GM21529 (cell line): ENCODE results near the gene S100A10.

Source experiments
- ATAC-seq: cut with Tn5 transposase; IDR thresholded peaks from one replicate; pipeline ENCODE4 v1.9.1; 2021; ENCODE audit not compliant: unreplicated experiment

Gene S100A10, protein sequence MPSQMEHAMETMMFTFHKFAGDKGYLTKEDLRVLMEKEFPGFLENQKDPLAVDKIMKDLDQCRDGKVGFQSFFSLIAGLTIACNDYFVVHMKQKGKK

DNA sequence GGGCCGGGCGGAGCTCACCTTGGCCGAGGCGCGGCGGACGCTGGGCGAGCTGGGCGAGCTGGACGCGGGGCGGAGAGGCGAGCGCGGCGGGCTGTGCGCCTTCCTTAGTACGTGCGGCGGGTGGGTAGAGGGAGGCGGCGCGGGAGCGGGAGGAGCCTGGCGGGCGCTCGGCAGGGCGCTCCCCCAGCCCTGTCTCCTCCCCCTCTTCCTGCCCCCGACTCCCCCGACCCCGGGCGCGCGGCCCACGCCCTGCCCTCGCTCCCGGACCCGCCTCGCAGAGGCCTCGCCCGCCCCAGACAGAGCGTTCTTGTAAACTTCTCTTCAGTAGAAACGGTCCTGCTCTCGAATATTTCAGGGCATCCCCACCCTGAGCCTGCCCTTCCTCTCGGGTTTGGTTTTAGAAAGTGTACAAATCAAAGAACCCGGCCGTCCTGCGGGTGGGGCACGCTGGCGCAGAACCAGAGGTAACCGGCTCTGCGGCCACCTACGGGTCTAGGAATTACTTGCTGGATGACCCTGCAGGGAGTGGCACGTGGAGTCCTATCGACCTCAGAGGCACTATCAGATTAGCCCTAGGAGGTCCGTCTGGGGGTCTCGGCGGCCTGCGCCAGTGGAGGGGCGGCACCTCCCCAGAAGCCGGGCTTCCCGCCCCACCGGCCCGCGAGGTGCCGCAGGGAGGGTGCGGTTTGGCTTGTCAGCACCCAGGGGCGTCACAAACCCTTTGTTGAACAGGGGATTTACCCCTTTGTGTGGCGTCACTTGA, at the start of gene S100A10:
S100A10 (minus strand) TSS at position 126 of the 763 bp plus-strand sequence. CDS start 7,629 bp downstream, outside the sequence.
- no peak for ATAC-seq

DNA sequence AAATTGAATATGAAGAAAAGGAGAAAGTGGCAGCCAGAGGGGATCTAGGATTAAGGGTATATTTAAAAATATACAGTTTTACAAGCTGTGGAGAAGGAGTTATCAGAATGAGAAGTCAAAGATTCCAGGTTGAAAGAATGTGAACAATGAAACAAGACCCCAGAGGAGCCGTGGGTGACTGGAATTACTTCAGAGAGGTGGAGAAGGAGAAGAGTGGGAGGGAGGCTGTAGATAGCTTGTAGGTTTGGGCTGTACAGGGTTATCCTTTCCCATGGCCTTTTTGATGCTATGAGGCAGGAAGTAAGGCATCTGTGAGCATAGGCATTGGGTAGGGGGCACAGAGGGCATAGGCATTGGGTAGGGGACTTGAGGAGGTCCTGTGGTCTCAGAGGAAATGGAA, 48.4 kb upstream of the S100A10 start:
- ATAC-seq, result no peak

DNA sequence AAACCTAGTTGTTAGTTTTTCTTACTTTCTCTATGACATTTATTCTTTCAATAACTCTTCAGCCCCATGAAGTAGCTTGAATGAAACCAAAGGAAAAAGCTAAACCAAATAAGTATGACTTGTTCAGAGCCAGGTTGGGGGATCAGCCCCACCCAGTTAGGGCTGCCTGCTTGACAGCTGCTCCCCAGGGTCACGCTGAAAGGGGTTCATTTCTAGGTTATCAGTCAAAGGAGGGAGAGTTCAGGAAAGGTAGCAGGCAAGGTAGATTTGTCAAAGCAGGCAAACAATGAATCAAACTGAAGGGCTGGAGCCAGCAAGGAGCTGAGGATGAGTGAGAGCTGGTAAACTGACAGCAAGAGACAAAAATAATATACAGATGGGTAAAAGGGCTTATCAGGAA, 46.2 kb upstream of the S100A10 start:
- no peak for ATAC-seq

DNA sequence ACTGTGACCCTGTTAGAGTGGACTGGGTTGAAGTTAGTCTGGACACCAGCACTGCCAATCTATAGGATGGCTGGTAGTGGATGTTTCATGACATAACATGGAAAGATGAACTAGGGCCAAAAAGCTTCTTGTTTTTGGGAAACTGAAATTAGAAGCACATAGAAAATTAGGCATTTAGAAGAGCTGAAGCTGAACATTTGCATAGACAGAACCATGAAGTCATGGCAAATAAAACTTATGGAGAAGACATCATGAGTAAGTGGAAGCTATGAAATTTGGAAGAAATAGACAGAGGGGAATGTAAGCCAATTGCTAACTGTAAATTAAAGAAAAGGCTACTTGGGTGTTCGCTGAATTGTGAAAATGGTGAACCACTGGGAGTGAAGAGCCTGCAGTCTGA, 45.8 kb upstream of the S100A10 start:
- no peak for ATAC-seq

DNA sequence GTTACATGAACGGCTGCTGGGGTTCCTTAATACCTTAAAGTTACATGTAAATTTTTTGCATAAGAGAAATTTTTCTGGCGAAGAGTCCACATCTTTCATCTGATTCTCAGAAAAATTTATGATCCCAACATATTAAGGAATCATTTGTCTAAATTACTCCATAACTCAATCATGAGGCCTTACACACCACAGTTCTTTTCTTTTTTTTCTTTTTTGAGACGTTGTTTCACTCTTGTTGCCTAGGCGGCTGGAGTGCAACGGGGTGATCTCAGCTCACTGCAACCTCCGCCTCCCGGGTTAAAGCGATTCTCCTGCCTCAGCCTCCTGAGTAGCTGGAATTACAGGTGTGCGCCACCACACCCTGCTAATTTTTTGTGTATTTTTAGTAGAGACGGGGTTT, 45.2 kb upstream of the S100A10 start:
- ATAC-seq, result no peak

DNA sequence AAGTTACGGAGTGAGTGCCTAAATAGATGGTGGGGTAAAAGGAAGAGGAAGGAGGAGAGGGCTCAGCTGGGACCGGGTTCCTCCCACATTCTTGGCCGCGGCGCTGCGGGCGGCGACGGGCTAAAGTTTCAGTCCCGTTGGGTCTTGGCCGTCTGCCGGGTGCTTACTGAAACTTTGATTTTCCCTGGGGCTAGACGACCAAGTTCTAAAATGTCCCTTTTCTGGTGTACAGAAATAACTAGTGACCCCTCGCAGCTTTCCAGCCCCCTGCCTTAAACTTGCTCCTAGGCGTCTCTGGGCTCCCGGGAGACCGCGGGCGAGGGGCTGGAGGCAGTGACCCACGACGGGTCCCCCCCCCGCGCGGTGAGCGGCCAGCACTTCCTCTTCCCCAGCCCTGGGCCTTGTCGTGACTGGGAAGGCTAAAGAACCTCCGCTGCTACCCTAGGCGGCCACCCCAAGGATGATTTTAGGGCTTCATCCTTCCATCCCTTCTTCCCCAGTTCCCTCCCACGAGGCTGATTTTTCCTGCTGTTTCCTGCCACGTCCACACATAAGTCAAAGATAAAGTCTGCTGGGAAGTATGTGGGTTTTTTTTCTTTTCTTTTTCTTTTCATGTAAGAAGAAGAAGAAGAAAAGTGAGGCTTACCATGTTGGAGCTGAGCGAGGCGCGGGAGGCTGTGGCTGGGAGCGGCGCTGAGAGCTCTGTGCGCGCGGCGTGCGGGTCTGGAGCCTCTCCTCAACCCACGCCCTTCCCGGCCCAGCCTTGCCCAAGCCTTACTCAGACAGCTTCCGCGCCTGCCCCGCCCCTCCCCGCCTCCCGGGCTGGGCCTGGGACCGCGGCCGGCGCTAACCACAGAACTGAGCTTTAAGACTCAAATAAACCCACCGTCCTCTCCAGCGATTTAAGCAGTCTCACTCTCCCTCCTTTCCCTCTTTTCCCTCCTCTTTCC, 42.9 kb upstream of the S100A10 start, which contains the start of gene S100A11:
S100A11 (minus strand) TSS at position 738 of the 950 bp plus-strand sequence; CDS start at position 649, 89 bp downstream.
- peak; percentile 63 for ATAC-seq

DNA sequence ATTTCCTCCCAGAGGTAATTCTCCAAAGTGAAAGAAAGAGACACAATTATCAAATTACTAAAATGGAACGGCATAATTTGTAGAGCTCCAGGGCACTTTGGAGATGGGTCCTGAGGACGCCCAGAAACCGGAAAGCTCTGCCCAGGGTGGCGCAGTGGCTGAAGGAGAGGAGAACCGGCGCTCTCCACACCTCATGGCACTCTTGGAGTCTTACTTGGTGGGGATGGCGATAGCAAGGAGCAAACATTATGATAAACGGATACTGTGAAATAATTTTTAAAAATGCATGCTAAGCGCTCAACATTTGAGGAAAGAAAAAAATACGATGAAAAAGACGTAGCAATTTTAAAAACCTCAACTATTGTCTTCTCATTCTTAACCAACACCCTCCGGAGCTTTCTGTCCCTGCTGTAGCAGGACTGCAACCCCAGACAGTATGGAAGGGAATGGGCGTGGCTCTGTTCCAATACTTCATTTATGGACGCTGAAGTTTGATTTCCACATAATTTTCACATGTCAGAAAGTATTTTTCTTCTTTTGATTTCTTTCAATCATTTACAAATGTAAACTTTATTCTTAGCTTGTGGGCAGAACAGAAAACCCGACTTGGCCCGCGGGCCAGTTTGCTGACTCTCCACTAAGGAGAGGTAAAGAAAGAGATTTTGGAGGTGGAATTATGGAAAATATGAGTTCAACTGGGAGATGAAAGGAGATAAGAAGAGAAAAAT, 42.0 kb upstream of the S100A10 start:
- no peak for ATAC-seq

DNA sequence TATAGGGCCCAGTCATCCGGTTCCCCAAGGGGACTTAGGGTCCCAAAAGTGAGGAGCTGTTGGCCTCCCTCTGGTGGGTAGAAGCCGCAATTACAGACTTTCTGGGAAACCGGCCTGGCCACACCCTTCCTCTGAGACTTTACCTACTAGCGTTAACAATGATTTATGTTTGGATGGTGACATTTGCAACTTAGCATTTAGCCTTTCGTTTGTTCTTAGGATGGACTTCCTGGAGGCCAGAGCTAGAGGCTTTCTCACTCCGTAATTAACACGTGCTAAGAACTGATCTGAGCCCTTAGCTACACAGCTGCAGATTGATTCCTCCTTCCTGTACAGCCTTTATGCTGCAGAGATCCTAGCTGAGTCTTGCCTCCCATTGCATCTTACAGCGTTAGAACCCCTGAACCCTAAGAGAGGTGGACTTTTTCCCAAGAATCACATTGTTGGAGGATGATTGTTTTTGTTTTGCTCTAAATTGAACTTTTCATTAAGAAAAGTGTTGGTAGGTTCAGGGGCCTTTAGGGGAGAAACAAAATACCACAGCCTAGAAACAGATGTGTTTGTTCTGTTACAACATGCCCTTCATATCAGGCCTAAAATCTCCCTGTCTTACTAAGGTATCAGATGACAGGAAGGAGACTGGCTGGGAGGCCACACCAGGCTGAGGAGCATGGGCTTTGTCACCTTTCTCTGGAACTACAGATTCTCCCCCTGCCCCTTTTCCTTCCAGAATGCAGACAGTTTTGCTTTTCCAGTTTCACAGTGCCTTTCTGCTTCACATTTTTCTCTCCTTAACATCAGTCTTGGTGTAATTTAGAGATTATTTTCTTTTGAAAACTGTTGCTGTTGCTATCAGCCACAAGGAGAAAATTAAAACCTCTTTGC, 41.2 kb upstream of the S100A10 start:
- ATAC-seq, result peak; percentile 45

DNA sequence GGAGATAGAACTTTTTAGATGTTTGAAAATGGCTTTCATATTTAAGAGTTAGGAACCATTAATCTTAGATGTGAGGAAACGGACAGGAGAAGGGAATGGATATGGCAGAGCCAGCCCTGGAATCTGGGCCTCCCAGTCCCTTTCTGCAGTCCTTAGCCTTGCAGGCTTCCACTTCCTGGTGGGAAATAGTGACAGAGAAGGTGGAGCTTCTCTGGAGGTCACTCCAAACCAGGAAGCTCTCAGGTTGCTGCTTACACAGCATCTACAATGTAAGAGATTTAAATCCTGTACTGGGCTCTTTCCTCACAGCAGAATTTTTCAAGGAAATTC, 40.6 kb upstream of the S100A10 start:
- ATAC-seq, result no peak

DNA sequence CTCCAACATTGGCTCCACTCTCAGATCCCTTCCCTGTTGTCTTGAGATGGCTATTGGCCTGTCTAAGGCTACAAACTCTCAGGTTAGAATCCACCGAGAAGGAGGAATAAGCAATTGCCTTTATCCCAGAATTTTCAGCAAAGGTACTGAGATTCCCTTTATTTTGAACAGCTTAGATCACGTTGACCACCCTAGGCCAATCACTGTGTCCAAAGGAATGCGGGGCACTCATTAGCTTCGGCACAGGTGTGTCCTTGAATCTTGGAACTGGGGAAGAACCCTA, 36.2 kb upstream of the S100A10 start:
- ATAC-seq, result no peak

DNA sequence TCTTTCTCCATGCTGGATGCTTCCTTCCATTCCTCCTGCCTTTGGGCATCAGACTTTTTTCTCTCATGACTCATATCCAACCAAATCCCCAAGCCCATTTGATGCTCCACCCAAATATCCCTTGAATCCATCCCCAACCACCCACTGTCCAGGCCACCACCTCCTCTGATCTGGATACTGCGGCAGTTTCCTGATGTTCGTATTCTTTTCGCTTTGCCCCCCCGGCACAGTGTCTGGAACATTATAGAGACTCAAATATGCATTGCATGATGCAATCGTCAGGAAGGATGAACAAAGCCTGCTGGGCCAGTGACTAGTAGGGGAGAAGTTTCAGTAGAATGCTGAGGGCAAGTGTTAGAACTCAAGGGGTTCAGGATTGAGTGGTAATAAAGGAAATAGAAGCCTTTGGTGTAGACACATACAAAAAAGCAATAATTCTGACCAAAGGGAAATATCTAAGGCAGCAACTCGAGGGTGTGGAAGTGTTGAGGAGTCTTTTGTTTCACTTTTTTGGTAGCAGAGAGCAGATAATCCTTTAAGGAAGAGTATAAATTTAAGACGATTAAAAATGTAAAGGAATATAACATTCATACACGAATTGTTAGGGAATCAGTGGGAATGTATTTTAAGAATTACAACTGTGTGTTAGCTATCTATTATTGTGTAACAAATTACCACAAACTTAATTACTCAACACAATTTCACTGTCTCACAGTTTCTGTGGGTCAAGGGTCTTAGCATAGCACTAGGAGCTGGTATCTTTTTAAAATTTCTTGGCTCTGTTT, 35.7 kb upstream of the S100A10 start:
- ATAC-seq, result no peak

DNA sequence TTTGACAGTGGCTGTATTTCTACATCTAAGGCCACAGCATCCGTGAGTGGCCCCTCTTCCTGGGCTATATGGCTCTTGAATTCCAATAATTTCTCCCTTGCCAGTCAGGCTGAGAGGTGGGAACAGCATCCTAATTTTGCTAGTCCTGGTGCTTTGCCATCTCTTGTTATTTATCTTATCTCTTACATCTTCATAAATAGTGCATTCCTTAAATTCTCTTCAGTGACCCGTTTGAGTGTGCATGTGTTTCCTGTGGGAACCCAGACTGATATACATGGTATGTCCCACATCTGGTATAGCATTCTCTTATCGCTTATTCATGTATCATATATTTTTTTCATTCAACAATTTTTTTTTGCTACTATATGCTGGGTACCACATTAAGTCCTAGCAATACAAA, 33.2 kb upstream of the S100A10 start:
- ATAC-seq, result no peak

DNA sequence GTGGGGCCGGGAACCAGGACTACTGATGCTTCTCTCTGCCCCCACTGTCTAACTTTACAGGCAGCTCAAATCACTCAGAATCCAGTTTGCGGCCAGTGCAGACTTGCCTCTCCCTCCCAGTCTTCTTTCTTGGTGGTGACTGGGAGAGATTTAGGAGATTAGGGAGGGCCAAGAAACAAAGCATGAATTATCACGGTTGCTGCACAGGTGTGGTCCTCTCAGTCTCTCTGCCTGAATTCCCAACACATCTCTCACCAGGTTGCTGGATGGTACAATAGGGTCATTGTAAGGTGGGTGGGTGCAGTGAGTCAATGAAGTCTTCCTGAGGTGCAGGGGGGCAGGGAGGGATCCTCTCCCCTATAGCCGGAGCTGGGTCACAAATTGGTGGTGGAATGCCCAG, 30.6 kb upstream of the S100A10 start:
- no peak for ATAC-seq

DNA sequence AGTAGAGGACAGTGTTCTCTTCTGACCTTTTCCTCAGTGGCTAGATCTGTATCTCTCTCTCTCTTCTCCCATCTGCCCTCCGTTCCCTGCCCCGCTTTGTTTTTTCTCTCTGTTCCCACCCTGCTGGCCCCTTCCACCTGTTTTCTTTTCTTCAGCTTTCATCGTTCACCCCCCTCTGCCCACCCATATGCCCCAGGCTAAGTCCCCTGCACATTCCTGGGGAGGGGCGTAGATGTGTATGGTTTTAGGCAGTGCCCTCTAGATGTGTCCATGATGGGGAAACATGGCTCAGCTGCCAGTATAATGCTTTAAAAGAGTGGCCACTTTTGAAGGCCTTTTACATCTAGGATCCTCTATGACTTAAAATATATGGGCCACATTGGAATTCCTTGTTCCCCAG, 29.6 kb upstream of the S100A10 start:
- ATAC-seq, result no peak

DNA sequence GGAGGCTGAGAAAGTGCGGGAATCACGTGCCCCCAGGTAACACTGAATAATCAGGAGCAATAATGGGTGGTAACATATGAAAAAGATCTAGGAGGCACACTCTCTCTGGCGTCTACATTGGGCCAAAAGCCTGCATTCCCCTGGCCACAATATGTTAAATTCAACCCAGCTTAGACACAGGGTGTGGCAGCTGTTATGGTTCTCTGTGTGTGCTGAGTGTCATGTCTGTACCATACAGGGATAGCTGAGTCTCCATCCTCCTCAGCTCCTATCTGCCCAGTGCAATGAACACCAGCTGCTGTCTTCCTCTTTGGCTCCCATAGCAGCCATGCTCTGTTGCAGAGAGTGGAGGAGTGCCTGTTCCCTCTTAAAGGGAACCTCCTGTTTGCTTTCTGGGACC, 28.8 kb upstream of the S100A10 start:
- ATAC-seq, result no peak

DNA sequence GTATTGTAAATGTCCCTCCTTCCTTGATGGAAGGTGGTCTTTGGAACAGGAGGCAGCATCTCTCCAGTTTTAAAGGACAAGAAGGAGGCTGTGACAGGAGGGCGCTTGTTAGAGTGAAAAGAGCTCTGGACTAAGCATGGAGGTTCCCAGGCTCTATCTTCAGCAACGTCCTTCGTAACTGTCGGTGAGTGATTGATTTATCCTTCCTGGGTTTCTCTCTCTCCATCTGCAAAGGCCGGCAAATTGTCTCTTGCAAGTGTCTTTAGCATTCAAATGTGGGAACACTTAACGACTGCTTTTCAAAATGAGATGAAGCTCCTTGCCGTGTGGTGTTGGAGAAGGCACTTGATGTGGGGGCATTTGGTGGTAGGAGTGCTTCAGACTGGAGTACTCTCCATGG, 27.9 kb upstream of the S100A10 start:
- no peak for ATAC-seq

DNA sequence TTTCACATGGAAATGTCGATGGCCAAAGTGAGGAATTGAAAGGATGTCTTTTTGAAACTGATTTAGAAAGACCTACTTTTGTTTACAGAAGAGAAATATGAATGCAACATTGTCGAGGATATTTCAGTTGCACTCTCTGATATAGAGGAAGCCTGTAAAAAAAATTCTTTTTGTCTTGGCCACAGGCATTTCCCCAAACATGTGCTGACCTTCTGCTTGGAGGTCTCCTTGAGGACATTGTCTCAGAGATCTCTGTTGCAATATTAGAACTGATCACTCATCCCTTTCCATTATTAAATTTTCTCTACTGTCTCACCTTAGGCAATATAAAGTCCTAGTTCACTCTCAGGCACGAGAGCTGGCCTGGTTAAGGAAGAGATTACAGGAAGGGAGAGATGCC, 27.2 kb upstream of the S100A10 start:
- ATAC-seq, result no peak

DNA sequence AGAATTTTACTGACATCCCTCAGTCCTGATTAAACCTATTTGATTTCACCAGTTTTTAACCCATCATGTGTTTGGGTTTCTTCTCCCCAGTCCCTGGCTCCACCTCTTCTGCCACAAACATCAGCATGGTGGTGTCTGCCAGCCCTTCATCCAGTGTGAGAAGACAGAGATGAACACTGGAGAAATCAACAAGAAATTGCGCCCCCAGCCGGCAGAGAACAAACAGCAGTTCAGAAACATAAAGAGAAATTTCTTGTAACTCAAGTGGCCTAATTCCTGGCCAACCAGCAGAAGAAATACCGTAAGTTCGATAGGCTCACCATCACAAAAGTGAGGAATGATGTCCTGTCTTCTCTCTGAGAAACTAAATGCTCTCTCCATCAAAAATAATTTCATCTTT, 24.9 kb upstream of the S100A10 start:
- ATAC-seq, result no peak

DNA sequence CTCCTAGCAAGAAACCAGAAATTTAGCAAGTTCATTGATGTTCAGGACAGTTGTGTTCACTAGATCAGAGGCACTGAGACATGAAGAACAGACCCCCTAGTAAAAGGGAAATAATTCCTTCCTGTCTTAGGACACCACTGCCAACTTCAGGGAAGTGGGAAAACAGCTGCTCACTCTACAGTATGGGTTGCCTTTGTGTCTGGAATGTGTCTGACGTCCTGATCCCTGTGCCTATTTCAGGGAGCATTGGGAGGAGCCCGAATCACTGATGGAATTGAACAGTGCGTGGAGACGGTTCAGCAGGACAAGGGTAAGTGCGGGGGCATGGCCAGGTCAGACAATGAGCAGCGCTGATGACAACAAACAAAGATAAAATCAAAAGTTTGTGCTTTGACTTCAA, 22.1 kb upstream of the S100A10 start:
- ATAC-seq, result no peak

DNA sequence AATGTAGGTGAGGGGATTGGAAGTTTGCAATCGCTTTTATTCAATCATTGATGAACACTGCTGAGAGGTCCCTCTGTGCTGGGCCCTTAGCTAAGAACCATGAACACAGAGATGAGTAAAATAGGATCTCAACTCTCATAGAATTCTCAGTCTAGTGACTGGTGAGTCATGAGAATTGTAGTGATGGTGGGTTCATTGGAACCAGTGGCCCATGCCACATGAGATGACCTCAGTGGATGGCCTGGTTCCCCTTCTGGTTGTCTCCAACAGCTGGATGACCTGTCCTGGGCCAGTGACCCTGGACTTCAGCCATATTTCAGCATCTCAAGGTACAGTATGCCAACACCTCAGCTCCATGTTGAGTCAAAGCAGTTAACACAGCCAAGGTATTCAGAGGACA, 21.3 kb upstream of the S100A10 start:
- no peak for ATAC-seq
